Adrenal gland (tissue), 5 donors: ENCODE measurements around the gene MYMK.

Experiments
- POLR2A ChIP-seq, 2 donors: fragments of 450-650 bp; IDR thresholded peaks; one replicate each; pipeline ENCODE4 v1.6.1; 2017; ENCODE audit warnings: antibody characterized with exemption in 2 of 2, mild to moderate bottlenecking in 2 of 2, moderate library complexity in 1 of 2
- TF ChIP-seq, protein P1 (sequence below), 6 experiments: fragments of 450-650 bp in 4 of 6; fragments of 200-600 bp in 2 of 6; sonication (generic) in 1 of 6; IDR thresholded peaks; 1 replicate in 5 of 6; 2 replicates in 1 of 6; pipeline versions ENCODE4 v1.5.1 to v1.8.0; 2016 to 2021; ENCODE audit warnings: antibody characterized with exemption in 6 of 6, mild to moderate bottlenecking in 2 of 6, moderate library complexity in 1 of 6
- donor health status: DM: no; HTN: no; CAD: no.

DNA sequence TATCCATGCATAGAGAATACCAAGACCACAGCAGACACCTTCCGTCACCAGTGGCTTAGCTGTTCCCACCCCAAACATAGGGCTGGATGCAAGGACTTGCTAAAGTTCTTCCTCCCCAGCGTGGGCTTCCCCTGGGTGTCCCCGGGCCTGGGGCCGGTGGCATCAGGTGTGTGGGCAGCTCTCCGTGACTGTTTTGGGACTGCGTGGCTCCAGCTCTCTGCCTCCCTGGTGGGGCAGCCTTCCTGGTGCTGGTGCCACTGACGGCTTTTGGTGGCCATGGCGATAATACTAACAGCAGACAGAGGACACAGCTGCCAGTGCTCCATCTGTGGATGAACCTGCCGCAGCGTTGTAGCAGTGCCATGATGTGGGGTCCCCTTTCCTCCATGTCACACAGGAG is 60.1 kb downstream of the MYMK start:
- TF ChIP-seq, protein P1, sequence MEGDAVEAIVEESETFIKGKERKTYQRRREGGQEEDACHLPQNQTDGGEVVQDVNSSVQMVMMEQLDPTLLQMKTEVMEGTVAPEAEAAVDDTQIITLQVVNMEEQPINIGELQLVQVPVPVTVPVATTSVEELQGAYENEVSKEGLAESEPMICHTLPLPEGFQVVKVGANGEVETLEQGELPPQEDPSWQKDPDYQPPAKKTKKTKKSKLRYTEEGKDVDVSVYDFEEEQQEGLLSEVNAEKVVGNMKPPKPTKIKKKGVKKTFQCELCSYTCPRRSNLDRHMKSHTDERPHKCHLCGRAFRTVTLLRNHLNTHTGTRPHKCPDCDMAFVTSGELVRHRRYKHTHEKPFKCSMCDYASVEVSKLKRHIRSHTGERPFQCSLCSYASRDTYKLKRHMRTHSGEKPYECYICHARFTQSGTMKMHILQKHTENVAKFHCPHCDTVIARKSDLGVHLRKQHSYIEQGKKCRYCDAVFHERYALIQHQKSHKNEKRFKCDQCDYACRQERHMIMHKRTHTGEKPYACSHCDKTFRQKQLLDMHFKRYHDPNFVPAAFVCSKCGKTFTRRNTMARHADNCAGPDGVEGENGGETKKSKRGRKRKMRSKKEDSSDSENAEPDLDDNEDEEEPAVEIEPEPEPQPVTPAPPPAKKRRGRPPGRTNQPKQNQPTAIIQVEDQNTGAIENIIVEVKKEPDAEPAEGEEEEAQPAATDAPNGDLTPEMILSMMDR (IDR thresholded peaks at IDR 0.05), result no peak
- no peak for TF ChIP-seq POLR2A (IDR thresholded peaks at IDR 0.05)
